ENCODE measurements around the gene HNMT. TPM values are rescaled to one million over a fixed set of nuclear protein-coding genes. Genes with fewer than 3 reads are reported as not detected.

Gene HNMT
- total RNA-seq, 1 donor from 2014 or later, result not detected

DNA sequence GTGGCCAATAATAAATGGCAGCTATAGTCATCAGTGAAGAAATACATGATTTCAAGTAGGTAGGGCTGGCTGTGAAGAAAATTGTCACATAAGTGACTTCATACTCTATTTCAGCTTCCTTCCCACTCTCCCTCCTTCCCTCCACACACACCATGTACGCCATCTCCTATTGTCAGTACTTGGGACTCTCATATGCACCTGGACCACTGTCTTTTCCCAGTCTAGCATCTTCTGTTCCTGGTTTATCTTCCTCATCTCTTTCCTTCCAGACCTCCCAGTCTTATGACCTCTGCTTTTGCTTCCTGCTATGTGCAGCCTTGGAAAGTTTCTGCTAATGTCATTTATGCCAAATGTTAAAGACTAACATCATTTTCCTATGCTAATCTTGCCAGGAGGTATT lies 35.0 kb downstream of the HNMT start:
- Mint-ChIP-seq H3K27me3 (no peaks in the 10 kb centered on the region), H3K36me3 (ENCODE audit: low read depth) (no peaks in the 10 kb centered on the region), H3K27ac (no peak overlapping the region), H3K9me3 (peaks cover 4% of the 10 kb centered on the region), H3K4me1 (no peaks in the 10 kb centered on the region), H3K4me3 (no peak overlapping the region)
- TF ChIP-seq, protein P1, sequence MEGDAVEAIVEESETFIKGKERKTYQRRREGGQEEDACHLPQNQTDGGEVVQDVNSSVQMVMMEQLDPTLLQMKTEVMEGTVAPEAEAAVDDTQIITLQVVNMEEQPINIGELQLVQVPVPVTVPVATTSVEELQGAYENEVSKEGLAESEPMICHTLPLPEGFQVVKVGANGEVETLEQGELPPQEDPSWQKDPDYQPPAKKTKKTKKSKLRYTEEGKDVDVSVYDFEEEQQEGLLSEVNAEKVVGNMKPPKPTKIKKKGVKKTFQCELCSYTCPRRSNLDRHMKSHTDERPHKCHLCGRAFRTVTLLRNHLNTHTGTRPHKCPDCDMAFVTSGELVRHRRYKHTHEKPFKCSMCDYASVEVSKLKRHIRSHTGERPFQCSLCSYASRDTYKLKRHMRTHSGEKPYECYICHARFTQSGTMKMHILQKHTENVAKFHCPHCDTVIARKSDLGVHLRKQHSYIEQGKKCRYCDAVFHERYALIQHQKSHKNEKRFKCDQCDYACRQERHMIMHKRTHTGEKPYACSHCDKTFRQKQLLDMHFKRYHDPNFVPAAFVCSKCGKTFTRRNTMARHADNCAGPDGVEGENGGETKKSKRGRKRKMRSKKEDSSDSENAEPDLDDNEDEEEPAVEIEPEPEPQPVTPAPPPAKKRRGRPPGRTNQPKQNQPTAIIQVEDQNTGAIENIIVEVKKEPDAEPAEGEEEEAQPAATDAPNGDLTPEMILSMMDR (IDR thresholded peaks at IDR 0.05), result no peak
- no peak for ATAC-seq (ENCODE audit: low read depth)
- intact Hi-C loops (cut with micrococcal nuclease), result no loop called here
- POLR2A ChIA-PET, result no interaction called here
- no peak for DNase-seq
- CTCF ChIA-PET, result no interaction called here

DNA sequence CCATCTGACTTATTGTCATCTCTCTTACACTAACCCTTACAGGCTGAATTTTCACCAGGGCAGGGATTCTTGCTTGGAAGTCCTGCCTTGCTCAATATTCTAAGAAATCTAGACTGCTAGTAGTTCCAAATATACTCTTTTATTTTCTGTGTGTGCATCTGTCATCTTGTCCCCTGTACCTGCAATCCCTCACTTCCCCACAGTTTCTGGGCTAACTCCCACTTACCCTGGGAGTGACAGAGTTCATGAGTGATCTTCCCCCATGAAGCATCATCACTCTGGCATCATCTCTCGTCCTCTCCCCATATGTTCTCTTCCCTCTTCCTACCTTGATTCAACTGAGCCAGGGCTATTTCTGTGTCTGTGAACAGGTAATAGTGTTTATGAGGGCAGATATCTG lies 35.7 kb downstream of the HNMT start:
- CTCF ChIA-PET, result no interaction called here
- no peaks in the 10 kb centered on the region for H3K27me3 Mint-ChIP-seq
- no peak for ATAC-seq (ENCODE audit: low read depth)
- no peaks in the 10 kb centered on the region for H3K9me3 Mint-ChIP-seq
- intact Hi-C loops (cut with micrococcal nuclease), result no loop called here
- no peaks in the 10 kb centered on the region for H3K4me1 Mint-ChIP-seq
- no peak overlapping the region for H3K27ac Mint-ChIP-seq
- no peak overlapping the region for H3K4me3 Mint-ChIP-seq
- POLR2A ChIA-PET, result no interaction called here
- H3K36me3 Mint-ChIP-seq (ENCODE audit: low read depth), result no peaks in the 10 kb centered on the region
- TF ChIP-seq, protein P1 (IDR thresholded peaks at IDR 0.05), result no peak
- no peak for DNase-seq

- TF ChIP-seq, protein P1 (IDR thresholded peaks at IDR 0.05), result no peak
- ATAC-seq (ENCODE audit: low read depth), result no peak
- no peak for DNase-seq
- Mint-ChIP-seq H3K27ac (no peak overlapping the region), H3K9me3 (no peaks in the 10 kb centered on the region), H3K4me3 (no peak overlapping the region), H3K36me3 (ENCODE audit: low read depth) (no peaks in the 10 kb centered on the region), H3K27me3 (no peaks in the 10 kb centered on the region), H3K4me1 (no peaks in the 10 kb centered on the region)
- intact Hi-C loops (cut with micrococcal nuclease), result no loop called here
- ChIA-PET POLR2A (no interaction called here), CTCF (no interaction called here)
These were observed 36.5 kb downstream of the HNMT start for GRCh38 chr2:138000796-138001195.

DNA sequence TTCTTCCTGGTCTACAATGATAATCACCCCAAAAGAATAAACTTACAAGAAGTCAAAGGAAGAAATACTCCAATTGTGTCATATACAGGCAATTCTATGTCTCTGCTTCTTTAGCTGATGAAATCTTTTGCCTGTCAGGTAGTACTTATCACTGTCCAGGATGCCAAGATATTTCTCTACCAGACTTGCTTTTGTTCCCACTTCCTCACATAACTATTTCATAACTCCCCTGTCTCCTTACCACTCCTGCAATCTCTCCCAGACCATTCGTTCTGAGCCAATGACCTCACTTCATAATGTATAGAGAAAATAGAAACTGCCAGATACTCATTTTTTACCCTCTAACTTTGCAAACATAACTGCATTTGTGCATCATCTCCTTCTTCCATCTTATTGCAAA lies 39.1 kb downstream of the HNMT start:
- POLR2A ChIA-PET, result no interaction called here
- no peak for DNase-seq
- CTCF ChIA-PET, result no interaction called here
- TF ChIP-seq, protein P1 (IDR thresholded peaks at IDR 0.05), result no peak
- no peaks in the 10 kb centered on the region for H3K9me3 Mint-ChIP-seq
- H3K27me3 Mint-ChIP-seq, result no peaks in the 10 kb centered on the region
- intact Hi-C loops (cut with micrococcal nuclease), result no loop called here
- no peak overlapping the region for H3K4me3 Mint-ChIP-seq
- H3K27ac Mint-ChIP-seq, result no peak overlapping the region
- H3K36me3 Mint-ChIP-seq (ENCODE audit: low read depth), result no peaks in the 10 kb centered on the region
- no peaks in the 10 kb centered on the region for H3K4me1 Mint-ChIP-seq
- ATAC-seq (ENCODE audit: low read depth), result no peak

GRCh38 chr2:138007431-138007830 lies 43.2 kb downstream of the HNMT start:
- H3K9me3 Mint-ChIP-seq, result no peaks in the 10 kb centered on the region
- TF ChIP-seq, protein P1 (IDR thresholded peaks at IDR 0.05), result no peak
- no peaks in the 10 kb centered on the region for H3K27me3 Mint-ChIP-seq
- ATAC-seq (ENCODE audit: low read depth), result no peak
- H3K4me3 Mint-ChIP-seq, result no peak overlapping the region
- intact Hi-C loops (cut with micrococcal nuclease), result no loop called here
- H3K27ac Mint-ChIP-seq, result no peak overlapping the region
- H3K4me1 Mint-ChIP-seq, result no peaks in the 10 kb centered on the region
- no peaks in the 10 kb centered on the region for H3K36me3 Mint-ChIP-seq (ENCODE audit: low read depth)
- DNase-seq, result no peak
- ChIA-PET CTCF (no interaction called here), POLR2A (no interaction called here)

All from activated B cell treated with CpG ODN at 0.5 μM for 24 hours (primary cell).